Raji (cell line): Measurements from ENCODE around the gene METTL24.

Source experiments
- POLR2A ChIP-seq: IDR thresholded peaks from 2 replicates; pipeline ENCODE4 v1.6.1; 2011; ENCODE audit warnings: low read depth, low read length, control low read depth; ENCODE audit not compliant: insufficient read depth

The METTL24 gene

DNA sequence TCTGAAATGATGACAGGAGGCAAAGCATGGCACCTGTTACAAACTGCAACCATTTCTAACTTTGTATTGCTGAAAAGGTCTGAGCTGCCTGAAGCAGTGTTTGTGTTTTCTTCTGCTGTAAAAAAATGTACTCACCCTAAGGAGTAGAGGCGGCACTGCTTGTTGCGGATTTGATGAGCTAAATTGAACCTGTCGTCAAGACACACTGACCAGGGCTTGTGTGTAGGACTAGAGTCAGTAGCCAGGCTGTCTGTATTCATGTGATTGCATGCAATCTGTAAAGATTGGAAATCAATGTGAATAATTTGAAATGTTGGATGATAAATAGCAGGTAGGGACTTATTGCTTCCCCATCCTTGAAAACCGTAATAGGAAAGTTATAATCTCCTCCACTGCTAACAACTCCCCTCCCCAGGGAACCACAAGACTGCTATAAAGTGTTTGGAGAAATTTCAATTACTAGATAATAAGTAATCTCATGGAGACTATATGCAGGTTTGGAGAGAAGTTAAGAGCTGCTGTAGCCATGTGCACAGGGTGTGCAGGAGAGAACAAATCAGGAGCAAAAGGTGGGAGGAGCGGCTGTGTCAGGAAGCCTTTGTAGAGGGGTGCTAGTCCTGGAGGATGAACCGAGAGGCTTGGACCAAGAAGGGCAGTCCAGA, 42.8 kb downstream of the METTL24 start:
- TF ChIP-seq POLR2A = no peak

DNA sequence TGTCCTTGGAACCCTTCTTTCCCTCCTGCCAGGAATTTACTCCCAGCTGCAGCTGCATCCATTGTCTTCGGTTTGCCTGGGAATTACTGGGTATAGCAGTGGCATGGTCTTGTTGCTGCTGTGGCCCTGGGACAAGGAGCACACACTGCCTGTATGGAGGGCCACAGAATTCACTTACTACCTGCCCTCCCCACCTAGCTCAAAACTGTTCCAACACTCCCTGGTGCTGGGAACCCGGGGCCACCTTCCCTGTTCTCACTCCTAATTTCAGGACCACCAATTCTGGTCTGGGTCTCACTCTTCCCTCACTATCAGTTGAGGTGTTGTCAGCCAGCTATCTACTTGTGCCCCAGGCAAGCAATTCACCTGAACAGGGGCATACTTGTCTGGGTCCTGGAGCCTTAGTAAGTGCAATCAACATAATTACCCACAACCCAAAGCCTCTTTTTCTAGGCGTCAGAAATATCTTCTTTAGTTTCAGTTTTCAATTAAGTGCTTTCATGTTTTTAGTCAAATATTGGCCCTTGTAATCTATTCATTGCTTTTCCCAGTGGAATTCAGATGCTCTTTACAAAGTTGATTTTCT, 47.2 kb downstream of the METTL24 start:
- TF ChIP-seq POLR2A = no peak

DNA sequence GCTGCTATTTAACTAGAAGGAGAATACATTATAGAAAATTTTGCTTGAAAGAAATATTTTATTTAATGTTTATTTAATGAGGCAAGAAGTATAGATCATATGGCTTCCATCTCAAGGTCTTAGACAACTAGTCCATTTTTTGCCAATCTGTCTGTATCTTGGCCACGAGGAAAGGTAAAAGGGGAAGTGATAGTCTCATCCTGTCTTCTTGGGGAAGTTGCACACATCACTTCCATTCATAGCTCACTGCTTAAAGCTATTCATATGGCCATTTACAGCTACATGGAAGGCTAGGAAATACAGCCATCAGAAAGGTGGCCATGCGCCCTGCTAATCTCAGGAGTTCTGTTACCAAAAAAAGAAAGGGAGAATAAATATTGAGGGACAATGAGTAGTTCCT, 50.8 kb downstream of the METTL24 start:
- no peak for TF ChIP-seq POLR2A

DNA sequence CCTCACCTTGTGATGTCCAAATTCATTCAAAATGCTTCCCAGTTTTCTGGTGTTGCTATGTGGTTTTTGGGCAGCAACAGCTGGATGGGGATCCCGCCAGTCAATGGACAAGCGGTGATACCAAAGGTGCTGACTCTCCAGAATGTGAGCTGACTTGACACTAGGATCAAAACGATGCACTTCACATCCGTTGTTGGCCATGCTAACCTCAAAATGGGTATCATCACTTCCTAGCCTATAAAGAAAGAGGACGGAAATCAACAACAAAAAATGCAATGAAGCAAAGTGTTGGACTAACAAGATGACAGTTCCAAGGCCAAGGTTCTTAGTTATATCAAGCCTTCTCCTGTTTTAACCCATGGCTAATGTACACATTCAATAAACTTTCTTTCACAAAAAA, 59.2 kb downstream of the METTL24 start:
- no peak for TF ChIP-seq POLR2A

DNA sequence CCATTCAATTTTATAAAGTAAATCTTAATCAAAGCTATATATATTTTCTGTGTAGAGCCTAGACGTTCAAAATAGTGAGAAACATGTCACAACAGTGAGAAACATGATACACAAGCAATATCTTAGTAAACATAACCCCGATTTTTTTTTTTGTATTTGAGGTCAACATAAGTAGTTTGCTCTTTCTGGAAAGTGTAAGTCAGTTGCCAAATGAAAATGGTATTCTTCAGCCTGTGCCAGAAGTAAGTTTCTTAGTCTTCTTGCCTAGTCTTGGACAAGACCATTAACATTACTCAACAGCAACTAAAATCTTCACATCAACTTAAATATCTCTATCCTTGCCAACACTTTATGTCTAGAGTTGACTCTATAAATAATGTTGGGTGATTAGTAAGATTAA, 59.7 kb downstream of the METTL24 start:
- no peak for TF ChIP-seq POLR2A

DNA sequence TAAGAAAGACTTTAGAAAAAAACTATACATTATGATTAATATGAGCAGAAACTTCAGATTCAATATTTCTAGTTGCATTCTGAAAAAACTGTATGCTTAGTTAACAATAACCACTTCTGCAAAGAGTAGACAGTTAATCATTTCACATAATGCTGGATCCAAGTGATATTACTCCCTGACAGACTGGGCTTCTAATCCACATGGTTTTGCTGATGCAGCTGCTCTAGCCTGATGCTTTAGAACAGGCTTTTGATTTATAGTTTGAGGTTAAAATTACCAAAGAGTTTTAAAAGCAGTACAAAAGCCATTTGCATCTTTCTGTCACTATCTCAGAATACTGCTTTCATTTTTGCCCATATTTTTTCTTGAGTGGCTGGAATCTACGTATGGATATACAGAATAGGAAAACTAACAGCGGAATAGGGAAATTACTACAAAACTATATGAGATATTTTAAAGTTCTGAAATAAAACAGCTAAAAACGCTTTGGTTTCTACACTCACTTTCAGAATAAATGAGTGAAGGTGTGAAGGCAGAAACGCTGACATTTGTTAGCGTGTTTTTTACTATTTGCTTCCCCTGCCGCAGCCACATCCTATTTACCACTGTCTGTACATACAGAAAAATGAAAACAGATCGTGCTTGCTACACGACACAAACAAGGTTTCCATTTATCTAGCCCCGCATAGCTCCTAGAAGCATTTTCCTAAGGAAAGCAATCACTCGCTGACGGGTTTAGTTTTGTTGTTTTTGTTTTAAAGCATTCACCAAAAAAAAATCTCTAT, 61.7 kb downstream of the METTL24 start:
- no peak for TF ChIP-seq POLR2A

DNA sequence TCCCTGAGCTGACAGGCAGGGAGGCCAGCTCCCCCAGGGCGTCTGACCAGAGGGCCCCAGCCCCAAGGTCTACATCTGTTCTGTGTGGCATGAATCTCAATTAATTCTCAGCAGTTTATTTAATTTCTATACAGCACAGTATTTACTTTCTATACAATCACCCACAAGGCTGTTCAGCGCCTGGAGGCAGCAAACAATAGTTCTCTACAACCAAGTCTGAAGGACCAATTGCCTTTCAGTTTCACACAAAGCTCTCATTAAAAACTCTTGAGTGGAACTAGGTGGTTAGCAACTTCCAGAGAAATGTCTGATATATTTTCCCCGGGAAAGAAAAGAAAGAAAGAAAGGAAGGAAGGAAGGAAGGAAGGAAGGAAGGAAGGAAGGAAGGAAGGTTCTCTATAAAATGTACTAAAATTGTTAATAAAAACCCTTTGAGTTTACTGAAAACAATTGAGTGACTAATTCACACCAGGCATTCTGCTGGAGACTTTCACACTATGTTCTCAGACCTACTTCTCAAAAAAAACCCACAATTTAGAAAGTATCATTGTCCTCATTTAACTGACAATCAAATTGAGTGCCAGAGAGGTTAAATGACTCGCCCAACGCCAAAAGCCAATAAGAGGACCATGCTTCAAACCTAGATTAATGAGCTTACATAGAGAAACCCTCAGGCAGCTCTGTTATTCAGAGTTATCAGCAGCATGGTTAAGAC, 62.5 kb downstream of the METTL24 start:
- TF ChIP-seq POLR2A = no peak

DNA sequence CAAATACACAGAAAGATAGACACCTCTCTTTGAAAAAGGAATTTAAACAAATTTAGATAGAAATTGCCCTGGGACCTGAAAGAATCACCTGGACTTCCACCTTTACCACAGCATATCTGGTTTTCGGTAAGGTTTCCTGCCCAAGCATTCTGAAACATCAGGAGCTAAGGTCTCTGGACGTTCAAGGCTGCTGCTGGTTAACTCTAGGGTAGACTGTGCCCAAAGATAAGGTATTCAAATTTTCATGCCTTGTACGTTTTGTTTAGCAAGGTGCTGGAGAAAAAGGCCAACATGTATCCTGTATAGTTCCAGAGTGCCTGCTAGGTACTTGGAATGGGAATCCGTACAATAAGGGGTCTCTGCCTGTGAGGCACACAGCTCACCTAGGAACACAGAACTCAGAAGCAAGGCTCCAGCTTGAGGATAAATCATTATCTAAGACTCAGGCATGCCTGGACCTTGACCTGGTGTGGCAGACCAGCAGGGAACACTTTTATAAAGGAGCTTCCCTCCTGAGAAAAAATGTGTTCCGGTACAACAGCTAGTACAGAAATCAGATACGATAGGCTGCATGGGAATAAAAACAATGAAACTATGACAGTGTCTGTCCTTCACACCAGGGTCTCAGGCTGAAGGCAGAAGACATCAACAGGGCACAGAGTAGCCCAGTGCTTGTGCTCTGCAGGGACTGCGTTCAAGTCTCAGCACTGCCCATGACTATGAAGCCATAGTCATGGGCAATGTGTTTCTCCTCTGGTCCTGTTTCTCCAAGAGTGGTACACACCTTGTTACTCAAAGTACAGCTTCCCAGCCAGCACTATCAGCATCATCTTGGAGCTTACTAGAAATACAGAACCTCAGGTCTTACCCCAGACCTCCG, 70.4 kb downstream of the METTL24 start:
- TF ChIP-seq POLR2A = no peak

DNA sequence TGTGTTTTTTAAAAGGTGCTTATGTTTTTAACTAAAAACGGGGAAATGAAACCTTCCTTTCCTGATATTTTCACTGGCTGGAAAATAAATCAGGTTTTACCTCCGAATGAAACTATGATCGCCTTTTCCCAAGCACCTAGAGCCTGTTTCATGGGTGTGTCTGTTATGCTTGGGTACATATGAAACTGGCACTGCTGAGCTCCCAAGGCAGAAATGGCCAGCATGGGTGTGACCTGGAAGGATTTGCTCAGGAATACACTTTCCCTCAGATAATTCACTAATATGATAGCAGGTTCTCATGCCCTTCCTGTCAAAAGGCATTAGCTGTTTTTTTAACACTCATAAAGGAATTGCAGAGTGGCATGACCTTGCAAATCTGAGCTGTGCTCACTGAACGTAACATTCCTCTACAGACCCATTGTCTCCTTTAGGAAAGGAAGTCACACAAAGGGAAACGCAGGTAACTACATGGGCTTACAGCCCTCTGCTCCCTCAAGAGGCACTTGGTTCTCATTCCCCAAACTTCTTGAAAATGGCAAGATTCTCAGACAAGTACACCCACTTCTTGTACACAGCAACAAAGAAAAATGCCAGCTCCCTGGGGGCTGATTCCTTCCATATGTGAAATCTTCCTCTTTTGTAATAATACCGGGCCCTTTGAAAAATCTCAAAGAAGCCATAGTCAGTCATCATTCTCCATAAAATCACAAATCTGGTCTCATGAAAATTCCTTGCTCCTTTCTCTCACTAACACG, 72.7 kb downstream of the METTL24 start:
- no peak for TF ChIP-seq POLR2A

DNA sequence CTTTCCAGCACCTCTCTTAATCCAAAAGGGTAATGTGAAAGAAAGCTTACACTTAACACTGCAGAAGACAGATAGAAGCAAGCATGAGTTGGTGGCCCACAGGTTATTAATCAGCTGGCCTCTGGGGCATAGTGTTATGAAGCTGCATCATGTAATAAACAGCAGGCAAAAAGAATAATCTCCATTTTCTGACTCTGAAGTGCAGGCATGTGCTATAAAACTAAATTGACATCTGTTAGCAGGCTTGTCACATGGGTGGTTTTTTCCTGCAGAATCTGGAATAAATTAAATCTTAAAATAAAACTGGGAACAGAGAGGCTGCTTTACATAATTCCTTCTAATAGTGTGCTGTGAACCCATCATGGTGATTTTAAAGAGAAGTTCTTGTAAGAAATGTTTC, 73.3 kb downstream of the METTL24 start:
- no peak for TF ChIP-seq POLR2A

DNA sequence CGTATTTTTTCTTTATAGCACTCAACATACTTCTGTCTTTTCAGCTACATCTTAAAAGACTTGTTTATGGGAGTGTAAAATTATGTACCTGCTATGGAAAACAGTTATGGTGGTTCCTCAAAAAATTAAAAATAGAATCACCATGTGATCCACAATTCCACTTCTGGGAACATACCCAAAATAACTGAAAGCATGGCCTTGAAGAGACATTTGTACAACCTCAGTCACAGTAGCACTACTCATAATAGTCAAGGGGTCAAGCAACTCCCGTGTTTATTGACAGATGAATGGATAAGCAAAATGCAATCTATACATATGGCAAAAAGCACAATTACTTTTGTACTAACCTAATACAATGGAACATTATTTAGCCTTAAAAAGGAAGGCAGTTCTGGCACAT, 74.5 kb downstream of the METTL24 start:
- TF ChIP-seq POLR2A = no peak

DNA sequence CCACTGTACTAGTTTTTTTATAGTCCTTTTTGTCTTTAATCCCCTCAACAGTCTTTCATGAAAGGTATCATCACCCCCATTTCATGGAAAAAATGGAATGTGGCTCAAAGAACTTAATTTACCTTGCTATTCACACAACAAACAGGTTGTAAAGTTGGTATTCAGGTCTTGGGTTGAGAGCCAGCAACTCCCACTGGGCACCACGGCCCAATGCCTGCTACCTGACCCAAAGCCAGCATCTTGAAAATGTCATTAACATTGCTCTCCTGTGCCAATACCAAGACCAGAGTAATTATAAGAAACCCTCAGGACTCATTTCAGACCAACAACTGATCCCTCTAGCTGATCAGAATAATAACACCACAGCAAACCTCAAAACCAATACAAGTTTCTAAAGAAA, 75.7 kb downstream of the METTL24 start:
- TF ChIP-seq POLR2A = no peak

DNA sequence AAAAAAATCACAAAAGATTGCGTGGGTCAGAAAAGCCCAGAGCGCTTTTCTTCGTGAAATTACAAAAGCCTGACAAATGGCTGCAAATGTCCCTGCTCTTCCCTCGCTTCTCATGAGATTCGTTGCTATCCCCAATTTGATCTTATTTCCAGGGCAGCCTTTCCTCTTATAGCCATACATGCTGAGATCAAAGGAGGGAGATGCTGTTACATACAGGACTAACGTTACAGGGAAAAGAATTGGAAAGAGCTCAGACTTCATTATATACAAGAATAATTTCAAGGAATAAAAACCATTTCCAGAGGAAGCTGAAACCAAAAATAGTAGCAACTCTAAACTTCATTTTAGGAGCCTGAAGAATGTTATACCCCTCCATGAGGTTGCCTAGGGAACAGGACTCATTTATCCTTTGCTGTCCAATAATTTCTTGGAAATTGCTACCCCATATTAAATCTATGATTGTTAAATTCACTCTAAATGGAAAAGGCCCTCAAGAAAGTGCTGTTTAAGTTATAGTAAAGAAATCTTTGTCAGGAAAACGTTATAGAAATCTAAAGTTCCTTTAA, 81.0 kb downstream of the METTL24 start:
- no peak for TF ChIP-seq POLR2A

DNA sequence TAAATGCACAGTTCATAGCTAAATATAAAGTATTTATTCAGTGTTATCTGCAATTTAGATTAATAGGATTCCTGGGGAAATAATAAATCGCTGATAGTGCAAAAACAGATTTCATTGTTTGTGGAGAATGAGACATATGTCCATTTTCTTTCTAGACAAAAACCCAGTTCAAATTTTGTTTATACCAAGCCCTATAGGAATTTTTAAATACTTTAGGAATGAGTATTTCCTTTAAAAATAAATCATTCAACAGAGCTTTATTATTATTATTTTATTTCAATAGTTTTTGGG, 86.5 kb downstream of the METTL24 start:
- no peak for TF ChIP-seq POLR2A
